GM18868 (cell line): ENCODE results near the gene BGN.

Experiments used
- ATAC-seq: cut with Tn5 transposase; IDR thresholded peaks from one replicate; pipeline ENCODE4 v1.9.1; 2021; ENCODE audit warnings: mild to moderate bottlenecking, moderate library complexity; ENCODE audit not compliant: unreplicated experiment

The BGN gene

DNA sequence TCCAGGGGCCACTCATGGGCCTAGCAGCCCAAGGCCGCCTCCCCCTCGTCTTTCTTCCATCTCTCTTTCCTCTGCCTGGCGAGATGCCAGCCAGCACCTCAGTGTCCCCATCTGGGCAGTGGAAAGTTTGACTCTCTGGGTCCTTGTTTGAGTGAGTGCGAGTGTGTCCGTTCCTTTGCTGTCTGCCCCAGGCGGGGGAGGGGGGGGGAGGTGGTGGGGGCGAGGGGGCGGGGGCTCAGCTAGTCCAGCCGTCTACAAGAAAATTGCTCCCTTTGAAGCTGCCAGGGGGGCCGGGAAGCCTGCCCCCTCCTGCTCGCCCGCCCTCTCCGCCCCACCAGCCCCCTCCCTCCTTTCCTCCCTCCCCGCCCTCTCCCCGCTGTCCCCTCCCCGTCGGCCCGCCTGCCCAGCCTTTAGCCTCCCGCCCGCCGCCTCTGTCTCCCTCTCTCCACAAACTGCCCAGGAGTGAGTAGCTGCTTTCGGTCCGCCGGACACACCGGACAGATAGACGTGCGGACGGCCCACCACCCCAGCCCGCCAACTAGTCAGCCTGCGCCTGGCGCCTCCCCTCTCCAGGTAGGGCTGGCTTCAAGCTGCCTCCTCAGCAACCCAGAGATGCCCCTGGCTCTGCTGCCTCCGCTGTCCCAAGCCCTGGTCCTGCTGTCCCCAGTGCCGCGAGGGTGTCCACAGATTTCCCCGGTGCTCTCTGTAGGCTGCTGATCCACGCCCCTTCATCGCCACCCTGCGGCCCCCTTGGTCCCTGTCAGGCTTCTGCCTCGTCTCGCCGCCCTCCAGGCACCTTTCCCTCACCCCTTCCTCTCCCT lies at the start of gene BGN:
TSS of gene BGN (plus strand) at position 440 of the 821 bp plus-strand sequence. CDS start 9,652 bp downstream, outside the sequence.
- no peak for ATAC-seq

DNA sequence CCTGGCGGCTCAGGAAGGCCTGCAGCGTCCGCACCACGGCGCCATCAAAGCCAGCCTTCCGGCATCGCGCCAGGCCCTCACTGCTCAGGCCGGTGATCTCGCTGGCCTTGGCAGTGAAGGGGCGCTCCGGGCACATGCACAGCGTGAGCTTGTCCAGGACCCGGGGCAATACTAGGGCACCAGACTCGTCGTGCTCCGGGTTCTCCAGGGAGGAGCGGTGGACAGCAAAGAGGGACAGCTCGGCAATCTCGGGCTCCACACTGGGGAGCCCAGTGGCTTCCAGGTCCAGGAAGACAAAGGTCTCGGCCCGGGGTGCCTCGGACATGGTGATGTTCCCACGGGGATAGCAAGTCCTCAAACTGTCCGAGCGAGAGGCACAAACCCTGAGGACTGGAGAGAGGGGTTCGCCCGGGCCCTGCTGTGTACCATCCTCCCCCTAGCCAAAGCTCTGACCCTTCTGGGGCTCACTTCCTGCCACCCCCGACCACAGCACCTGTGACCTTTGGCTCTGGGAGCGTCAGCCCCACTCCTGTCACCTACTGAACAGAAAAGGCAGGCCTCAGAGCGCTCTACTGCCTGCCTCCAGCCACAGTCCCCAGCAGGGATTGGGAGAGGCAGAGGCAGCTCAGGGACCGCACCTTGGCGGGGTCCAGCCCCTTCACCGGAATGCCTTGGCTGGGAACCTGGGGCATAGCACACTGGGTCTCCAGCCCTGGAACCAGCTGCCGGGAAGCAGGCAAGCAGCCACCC lies 49.5 kb upstream of the BGN start:
- ATAC-seq = no peak

DNA sequence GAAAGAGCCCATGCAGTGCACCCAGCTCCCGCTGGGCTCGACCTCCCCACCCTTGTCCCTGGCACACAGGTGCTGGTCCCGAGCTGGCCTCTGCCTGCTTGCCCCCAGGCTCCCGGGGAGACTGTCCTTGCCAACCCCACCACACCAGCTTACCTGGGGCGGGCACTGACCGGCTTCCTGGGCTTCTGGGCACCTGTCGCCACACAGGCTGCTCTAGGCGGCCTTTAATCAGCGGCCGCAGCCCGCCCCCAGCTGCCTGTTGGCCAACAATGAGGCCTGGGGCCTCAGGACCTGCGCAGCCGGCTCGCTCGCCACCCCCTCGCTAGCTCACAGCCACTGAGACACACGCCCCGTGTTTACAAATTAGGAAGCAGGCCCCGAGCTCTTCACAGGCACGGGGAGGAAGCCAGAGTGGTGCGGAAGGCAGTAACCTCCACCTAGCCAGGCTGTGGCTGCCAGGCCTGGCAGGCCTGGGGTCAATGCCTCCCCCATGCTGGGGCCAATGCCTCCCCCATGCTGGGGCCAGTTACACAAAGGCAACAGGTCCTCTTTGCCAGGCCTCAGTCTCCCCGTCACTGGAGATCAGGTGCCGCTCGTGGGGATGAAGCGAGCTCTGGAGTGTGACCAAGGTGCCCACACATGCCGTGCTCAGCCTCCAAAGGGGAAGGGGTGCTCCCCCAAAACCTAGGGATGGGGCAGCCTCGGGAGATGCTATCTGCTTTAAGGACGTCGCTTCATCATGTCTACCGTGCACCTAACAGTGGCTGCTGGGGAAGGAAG lies 48.7 kb upstream of the BGN start, which contains the start of gene TREX2:
TSS of gene TREX2 (minus strand) at position 201 of the 780 bp plus-strand sequence. CDS start 626 bp downstream, outside the sequence.
- no peak for ATAC-seq

DNA sequence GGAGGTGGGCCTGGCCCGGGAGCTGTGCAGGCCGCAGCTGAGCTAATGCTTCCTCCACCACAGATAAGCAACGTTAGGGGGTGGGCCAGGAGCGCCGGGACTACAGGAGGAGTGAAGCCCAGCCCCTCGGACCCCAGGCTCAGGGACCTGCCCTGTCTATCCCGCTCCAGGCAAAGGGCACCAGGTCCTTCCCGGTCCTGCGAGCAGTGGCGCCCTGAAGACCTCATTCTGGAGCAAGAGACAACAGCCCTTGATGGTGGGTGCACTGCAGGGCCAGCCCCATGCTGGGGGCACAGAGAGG lies 48.2 kb upstream of the BGN start:
- no peak for ATAC-seq

DNA sequence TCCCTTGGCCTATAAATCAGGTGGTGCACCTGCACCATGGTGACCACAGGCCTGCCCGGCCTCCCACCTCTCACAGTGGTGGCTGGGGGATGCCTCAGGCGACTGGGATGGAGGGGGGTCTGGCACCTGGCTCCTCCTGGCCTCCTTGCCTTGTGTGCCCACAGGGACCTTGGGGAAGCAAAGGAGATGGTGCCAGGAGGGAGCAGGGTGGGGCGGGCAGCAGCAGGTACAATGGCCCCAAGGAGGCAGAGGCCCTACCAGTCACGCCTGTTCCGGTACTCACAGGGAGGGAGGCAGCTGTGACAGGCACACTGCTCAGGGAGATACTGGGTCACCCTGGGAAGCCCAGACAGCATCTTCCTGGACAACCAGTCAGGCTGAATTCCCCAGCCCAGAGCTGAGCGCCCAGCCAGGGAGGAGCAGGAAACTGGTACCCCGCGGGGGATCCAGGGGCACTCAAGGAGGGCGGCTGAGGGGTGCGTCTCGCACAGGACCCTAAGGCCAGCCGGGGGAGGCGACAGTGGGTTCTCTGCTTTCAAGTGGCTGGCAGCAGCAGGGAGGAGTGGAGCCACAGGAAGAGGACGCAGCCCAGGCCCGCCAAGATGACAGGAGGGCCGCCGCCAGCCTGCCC lies 47.7 kb upstream of the BGN start:
- ATAC-seq = no peak

DNA sequence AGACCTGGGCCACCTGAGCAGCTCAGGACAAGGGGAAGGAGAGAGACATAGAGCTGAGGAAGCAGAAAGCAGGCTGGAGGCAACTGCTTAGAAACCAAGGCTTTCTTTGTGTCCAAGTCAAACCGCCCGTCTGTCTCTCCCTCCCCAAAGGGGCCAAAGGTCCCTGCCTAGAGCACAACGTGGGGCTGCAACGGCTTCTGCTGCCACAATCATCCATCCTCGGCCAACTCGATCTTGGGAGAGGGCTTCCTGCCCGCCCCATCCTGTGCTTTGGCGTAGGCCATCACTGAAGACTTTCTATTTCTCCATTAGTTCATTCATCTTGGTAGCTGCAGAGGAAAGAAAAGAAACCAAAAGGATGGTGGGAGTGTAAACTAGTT lies 47.2 kb upstream of the BGN start:
- ATAC-seq = no peak

DNA sequence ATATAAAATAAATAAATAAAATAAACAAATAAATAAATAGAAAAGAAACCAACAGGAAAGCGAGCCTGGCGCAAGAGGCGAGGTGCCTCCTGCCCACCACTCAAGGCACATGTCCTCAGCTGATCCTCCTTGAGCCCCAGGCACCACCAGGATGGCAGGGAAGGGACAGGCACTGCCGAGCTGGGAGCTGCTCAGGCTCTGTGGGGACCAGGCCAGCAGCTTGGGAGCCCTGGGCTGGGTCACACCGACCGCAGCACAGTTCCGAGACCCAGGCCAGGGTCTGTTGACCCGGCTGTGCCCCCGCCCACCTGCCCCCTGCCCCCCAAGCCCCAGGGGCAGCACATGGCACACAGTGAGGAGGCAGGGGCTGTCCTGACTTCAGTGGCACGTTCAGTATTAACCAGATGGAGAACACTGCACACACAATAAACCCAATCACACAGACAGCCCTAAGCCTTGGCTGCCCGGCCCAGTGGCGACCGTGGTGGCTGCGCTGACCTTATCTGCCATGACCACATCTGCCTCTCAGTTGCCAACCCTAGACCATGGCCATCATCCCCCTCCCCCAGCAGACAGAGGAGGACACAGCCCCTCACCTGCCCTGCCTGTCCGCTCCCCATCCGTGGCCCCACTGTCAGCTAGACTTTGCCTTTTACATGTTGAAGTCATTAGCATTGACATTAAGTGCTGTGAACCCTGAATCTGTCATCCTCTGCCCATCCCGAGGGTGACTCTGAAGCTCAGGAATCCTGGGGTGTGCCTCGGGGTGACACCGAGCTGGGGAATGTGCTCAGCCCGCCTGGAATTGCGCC lies 46.0 kb upstream of the BGN start:
- ATAC-seq = no peak

DNA sequence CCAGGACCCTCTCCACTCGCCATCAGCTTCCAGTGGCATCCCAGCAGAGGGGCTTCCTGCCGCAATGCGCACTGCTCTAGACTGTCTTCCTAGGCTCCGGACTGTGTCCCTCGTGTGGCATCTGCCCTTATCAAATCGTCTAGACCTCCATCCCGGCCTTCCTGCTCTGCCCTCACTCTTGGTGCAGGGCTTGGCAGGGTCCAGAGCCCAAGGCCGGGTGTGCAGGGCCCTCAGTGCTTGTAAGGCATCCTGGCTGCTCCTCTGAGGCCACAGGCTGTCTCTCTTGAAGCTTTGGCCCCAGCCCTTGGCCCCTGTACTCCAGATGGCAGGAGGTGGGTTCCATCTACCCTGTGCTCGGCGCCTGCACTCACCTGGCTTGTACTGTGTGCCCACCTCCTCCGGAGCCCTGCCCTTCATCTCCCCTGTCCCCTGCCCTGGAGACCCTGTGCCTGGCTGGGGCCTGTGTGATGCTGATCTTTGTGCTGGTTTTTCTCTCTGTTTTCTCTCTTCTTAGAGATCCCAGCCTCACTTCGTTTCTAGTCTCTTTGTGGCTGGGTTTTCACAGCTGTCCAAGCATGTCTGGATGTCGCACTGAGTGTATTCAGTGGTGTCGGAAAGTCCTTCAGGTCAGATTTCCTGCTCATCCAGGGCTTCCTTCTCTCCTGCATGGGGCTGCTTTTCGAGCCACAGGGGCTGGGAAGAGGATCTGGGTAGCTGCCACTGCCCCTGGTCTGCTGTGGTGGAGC lies 45.2 kb upstream of the BGN start:
- no peak for ATAC-seq

DNA sequence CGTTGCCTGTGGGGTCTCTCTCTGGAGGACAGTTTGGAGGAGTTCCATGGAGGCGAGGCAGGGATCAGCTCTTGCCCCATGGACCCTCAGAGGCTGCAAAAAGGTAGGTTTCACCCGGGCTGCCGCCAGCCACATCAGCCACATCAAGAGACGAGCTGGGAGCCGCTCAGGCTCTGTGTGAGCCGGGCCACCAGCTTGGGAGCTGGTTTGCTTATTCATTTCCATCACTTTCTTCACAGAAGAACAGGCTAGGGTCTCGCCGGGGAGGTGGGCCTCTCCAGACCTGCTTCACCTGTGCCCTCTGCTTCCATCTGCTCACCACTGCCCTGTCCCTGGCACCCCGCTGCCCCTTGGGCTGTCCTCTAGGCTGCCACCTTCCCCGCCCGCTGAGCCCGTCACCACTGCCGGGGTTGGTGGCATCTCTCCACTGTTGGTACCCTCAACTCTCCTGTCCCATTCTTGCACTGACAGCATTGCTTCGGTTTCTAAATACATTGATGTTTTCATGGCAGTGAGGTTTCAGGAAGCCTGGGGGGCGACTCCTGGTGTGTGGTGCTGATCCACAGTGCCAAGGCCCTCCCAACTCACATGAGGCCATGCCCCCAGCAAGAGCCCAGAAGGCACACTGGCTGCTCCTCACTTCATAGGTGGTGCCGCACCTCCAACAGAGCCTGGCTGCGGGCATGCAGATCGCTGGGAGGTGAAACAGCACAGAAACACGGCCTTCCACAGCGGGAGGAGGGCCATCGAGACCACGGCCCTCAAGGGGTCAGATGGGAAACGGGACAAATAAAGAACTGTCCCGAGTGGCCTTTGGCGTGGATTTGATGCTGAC lies 44.4 kb upstream of the BGN start:
- no peak for ATAC-seq

DNA sequence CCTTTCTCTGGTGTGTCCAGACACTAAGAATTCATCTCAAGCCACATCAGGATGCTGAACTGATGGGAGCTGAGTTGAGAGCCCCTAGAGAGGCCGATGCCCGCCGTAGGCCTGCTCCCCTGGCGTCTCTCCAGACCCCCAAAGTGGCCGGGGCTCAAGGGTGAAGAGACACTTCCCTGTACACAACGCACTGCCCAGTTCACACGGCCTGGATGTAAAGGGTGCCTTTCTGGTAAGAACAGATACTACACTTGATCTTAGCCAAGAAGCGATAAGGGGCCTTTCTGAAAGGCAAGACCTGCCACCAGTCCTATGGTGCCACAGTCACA lies 43.9 kb upstream of the BGN start:
- ATAC-seq = no peak

DNA sequence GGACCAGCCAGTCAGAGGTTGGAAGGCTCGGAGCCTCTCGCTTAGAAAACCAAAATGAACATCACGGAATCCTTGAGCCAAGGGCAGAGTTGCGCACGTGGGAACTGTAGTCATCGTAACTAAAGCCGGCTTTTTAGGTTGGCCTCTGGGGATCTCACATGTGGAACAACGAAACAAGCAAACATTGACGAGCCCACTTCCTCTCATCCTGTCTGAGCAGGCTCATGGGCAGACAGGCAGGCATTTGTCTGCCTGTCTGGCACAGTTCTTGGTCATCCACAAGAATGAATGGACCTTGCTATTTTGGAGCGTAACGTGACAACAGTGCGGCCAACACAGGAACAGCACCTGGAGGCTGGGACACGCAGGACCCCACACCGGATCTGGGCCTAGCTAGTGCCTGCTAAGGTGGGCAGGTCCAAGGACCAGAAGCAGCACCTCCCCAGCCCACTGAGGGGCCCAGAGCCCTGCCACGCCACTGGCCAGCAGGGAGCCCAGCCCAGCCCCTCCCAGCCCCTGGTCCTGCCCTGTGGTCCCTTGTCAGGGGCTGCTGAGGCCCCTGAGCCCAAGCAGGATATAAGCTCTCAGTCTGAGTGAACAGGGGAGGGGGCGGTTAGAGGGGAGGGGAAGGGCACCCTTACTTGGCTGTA lies 39.8 kb upstream of the BGN start:
- no peak for ATAC-seq

DNA sequence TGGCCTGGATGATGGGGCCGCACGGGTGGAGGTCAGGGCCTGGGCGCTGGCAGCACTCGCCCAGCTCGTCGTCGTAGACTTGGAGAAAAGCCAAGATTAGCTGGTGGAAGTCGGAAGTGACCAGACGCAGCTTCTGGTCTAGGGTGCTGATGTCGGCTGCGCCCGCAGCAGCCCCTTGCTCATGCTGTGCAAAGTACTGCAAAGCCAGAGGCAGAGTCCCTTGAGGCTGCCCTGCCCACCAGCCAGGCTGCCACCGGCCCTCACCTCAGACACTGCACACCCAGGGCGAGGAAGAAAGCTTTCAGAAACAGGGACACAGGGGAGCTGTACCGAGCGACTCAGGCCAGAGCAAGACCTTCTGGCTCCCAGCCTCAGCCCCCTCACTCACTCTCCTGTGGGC lies 39.2 kb upstream of the BGN start:
- ATAC-seq = no peak

DNA sequence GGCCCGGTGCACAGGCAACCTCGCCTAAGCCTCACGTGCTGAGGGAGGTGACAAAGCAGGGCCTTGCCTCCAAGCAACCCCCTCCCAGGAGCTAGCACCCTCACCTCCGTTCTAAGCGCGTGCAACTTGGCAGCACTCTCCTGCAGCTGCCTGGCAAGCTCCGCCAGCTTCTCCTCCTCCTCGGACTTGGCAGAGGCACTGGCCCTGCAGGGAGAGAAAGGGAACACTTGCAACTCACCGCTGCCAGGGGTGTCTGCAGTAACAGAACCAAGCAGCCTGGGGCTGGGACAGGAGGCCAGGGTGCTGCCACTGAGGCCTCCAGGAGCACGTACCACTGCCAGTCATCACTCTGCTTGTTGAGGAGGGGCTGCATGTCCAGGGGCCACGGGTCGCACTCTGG lies 38.6 kb upstream of the BGN start:
- ATAC-seq = no peak

DNA sequence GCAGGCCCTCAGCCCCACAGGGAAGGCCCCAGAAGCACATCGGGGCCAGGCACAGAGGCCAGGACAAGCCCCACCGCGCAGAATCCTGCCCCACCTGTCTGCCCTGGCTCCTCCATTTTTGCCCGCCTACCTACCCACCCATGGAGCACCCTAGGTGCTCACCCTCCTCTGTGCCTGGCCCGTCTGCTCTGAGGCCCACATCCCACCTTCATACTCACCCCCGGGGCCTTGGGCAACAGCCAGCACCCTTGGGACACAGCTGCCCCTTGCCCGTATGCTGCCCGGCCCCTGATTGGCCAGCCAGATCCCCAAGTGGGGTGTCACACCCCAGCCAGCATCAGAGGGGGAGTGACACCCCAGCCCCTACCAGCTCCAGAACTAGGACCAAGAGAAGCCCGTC lies 38.1 kb upstream of the BGN start:
- no peak for ATAC-seq

DNA sequence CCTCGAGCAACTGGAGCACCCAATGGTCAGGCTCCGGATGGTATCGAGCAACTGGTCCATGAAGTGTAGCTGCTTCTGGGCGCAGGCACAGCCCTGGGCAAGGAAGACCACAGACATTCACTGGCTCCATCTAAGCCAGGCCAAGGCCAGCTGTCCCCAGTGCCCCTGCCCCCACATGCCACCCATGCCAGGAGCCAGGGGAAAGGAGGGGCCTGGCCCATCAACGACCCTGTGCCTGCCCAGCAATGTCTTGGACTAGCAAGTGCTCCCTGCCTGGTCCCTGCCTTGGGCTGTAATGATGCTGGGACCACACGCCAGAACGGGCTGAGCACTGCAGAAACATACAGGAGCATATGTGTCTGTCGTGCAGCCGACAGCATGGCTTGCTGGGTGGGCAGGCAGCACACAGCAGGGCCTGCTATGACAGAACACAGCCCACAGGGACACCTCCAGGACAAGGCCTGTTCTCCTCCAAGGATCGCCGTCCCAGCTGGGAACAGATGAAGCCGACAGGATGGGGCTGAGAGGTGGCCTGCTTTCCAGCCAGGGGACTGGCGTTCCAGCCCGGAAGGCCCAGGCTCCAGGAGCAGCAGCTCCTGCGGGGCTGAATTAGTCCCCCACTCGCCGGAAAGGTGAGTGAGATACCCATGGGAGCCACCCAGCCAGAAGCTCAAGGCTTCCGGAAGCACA lies 37.5 kb upstream of the BGN start:
- ATAC-seq = no peak

DNA sequence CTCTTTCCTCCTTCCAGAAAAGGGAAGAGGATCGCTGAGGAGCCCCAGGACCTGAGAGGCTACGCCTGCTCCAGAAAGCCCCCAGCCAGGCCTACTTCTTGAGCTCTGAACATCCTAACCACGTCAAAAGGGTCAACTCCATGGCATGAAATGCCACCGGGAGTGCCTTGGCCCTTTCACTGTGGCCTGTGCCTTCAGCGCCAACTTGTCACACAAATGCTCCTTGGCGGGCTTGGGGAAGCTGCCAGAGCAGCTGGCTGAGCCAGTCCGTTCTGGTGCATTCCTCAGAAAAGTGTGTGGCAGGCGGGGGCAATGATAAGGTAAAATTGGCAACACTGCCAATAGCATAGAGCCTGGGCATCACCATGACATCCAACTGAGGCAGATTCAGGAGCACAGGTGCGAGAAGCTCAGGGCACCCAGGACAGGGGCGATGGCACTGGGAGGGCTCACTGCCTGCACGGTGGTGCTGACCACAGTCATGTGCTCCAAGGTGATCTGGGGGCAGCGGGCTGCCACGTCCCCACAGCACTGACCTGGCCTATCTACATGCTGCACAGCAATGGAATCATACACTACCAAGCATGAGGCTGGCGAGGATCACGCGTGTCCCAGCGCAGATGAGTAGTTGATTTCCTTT lies 36.8 kb upstream of the BGN start:
- no peak for ATAC-seq

DNA sequence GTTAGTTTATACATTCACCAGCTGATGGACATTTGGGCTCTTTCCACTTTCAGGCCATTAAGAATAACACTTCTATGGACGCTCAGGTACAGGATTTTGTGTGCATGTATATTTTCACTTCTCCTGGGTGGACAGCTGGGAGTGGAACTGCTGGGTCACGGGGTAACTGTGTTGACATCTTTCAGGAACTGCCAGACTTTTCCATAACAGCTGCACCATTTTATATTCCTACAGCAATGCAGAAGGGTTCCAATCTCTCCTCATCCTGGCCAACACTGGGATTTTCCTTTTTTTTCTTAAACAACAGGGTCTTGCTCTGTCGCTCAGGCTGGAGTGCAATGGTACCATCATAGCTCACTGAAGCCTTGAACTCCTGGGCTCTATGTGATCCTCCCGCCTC lies 36.3 kb upstream of the BGN start:
- no peak for ATAC-seq
